ENCODE data around the gene MMP24. TPM values are rescaled to one million over a fixed set of nuclear protein-coding genes. Genes with fewer than 3 reads are reported as not detected.
A peak's percentile ranks its signal among the peaks of the same experiment; 100 is the strongest.

The MMP24 gene
- total RNA-seq (not detected), total RNA-seq (0 to 1.3 (median 0.14) reads per million in 172 experiments)
- polyA plus RNA-seq (2013, experiment 1 of 2), result 0.38 TPM
- 0.71 TPM for polyA plus RNA-seq (2013, experiment 2 of 2)

DNA sequence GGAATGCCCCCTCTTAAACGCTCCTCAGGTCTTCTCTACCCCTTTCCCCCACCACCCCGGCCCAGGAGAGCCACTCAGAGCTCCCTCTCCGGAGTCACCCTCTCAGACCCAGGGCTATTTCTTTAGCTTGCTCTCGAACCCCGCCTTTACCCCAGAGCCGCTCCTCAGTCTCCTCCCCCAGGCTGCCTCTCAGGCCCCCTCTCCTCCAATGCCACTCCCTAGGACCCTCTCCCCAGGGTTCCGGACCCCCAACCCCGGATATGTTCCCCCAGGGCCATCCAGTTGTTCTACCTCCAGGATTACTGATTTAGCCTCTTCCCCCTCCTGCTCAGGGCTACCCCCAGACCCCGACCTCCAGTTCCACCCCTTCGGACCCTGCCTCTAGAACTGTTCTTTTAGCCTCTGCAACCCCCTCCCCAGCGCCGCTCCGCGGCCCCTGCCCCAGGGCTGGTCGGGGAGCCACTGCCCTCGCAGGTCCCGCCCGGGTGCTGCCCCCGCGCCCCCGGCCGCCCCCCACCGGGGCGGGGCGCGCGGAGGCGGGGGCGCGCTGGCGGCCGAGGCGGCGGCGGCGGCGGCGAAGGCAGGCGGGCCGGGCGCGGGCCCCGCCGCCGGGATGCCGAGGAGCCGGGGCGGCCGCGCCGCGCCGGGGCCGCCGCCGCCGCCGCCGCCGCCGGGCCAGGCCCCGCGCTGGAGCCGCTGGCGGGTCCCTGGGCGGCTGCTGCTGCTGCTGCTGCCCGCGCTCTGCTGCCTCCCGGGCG lies at the start of gene MMP24:
Gene MMP24 (plus strand): TSS at position 565 of the 758 bp plus-strand sequence. CDS start 49 bp downstream, at position 614.
- H3K27ac ChIP-seq (ENCODE audit: low read depth in 1 of 2, low read length in 2 of 2), result no peak within 1 kb of the TSS
- H3K36me3 Mint-ChIP-seq (ENCODE audit: low read depth), result peaks cover 14% of the 10 kb centered on the region
- peaks cover 10% of the 10 kb centered on the region for H3K4me1 ChIP-seq (ENCODE audit: insufficient read depth, low read length)
- no peaks in the 10 kb centered on the region for H3K9me3 Mint-ChIP-seq
- H3K4me3 ChIP-seq (ENCODE audit: low read length), result no peak within 1 kb of the TSS
- ChIA-PET CTCF (interaction anchor here (1.3 kb wide), 1 partner anchor 130 kb away, joined by 6 read pairs; no protein-coding TSS in a partner anchor), POLR2A (no interaction called here)
- H3K27ac Mint-ChIP-seq, result no peak within 1 kb of the TSS
- intact Hi-C loops (cut with DNase I, micrococcal nuclease), result no loop called here
- no peaks in the 10 kb centered on the region for H3K9me3 ChIP-seq (ENCODE audit: control insufficient read depth in 1 of 2, insufficient read depth in 1 of 2, low read length in 2 of 2)
- no peak for ATAC-seq (ENCODE audit: poor library complexity)
- peaks cover 50% of the 10 kb centered on the region for H3K27me3 Mint-ChIP-seq
- TF ChIP-seq, protein P1, sequence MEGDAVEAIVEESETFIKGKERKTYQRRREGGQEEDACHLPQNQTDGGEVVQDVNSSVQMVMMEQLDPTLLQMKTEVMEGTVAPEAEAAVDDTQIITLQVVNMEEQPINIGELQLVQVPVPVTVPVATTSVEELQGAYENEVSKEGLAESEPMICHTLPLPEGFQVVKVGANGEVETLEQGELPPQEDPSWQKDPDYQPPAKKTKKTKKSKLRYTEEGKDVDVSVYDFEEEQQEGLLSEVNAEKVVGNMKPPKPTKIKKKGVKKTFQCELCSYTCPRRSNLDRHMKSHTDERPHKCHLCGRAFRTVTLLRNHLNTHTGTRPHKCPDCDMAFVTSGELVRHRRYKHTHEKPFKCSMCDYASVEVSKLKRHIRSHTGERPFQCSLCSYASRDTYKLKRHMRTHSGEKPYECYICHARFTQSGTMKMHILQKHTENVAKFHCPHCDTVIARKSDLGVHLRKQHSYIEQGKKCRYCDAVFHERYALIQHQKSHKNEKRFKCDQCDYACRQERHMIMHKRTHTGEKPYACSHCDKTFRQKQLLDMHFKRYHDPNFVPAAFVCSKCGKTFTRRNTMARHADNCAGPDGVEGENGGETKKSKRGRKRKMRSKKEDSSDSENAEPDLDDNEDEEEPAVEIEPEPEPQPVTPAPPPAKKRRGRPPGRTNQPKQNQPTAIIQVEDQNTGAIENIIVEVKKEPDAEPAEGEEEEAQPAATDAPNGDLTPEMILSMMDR (IDR thresholded peaks at IDR 0.05), result no peak
- no peak for DNase-seq
- H3K36me3 ChIP-seq (ENCODE audit: insufficient read depth, low read length), result no peaks in the 10 kb centered on the region
- peak within 1 kb of the TSS; percentile 74 for H3K4me3 Mint-ChIP-seq
- H3K4me1 Mint-ChIP-seq (ENCODE audit: low read depth), result peaks cover 6% of the 10 kb centered on the region
- peaks cover 16 to 23% of the 10 kb centered on the region in 2 experiments for H3K27me3 ChIP-seq (ENCODE audit: control insufficient read depth in 1 of 2, insufficient read depth in 2 of 2, low read length in 2 of 2)

DNA sequence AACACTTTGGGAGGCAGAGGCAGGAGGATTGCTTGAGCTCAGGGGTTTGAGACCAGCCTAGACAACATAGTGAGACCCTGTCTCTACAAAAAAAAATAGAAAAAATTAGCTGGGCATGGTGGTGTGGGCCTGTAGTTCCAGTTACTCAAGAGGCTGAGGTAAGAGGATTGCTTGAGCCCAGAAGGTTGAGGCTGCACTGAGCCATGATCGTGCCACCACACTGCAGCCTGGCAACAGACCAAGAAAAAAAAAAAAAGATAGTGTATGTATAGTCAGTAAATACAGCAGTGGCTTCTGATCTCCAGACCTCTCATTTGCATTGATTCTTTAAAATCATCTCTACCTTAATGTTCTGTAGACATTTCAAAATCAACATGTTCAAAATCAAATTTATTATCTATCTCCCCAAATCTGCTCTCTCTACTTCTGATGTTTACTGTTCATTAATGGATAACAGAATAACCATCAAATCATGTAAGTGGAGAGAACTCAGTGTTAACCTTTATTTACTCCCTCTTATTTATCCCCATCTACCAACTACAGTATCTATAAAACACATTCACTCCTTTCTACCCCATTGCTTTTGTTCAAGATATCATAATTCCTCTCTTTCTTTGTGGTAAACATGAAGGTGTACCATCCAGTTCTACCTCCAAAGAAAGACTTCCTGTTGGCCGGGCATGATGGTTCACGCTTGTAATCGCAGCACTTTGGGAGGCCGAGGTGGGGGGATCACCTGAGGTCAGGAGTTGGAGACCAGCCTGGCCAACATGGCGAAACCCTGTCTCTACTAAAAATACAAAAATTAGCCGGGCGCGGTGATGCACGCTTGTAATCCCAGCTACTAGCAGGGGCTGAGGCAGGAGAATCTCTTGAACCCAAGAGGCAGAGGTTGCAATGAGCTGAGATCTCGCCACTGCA lies 46.9 kb upstream of the MMP24 start:
- H3K4me1 Mint-ChIP-seq (ENCODE audit: low read depth), result no peaks in the 10 kb centered on the region
- no peak overlapping the region for H3K27ac Mint-ChIP-seq
- Histone ChIP-seq H3K9me3 (ENCODE audit: control insufficient read depth in 1 of 2, insufficient read depth in 1 of 2, low read length in 2 of 2) (no peaks in the 10 kb centered on the region), H3K27ac (ENCODE audit: low read depth in 1 of 2, low read length in 2 of 2) (no peak overlapping the region), H3K27me3 (ENCODE audit: control insufficient read depth in 1 of 2, insufficient read depth in 2 of 2, low read length in 2 of 2) (no peaks in the 10 kb centered on the region), H3K4me1 (ENCODE audit: insufficient read depth, low read length) (no peaks in the 10 kb centered on the region), H3K36me3 (ENCODE audit: insufficient read depth, low read length) (no peaks in the 10 kb centered on the region), H3K4me3 (ENCODE audit: low read length) (no peak overlapping the region)
- ChIA-PET POLR2A (no interaction called here), CTCF (no interaction called here)
- TF ChIP-seq, protein P1 (IDR thresholded peaks at IDR 0.05), result no peak
- H3K9me3 Mint-ChIP-seq, result no peaks in the 10 kb centered on the region
- intact Hi-C loops (cut with DNase I, micrococcal nuclease), result no loop called here
- DNase-seq (no peak), ATAC-seq (ENCODE audit: poor library complexity) (no peak)
- H3K36me3 Mint-ChIP-seq (ENCODE audit: low read depth), result peaks cover 15% of the 10 kb centered on the region
- no peak overlapping the region for H3K4me3 Mint-ChIP-seq
- no peaks in the 10 kb centered on the region for H3K27me3 Mint-ChIP-seq

GRCh38 chr20:35180266-35180665 lies 46.2 kb upstream of the MMP24 start:
- DNase-seq, result no peak
- no peak overlapping the region for H3K27ac ChIP-seq (ENCODE audit: low read depth in 1 of 2, low read length in 2 of 2)
- CTCF ChIA-PET, result no interaction called here
- TF ChIP-seq, protein P1 (IDR thresholded peaks at IDR 0.05), result no peak
- Mint-ChIP-seq H3K4me3 (no peak overlapping the region), H3K9me3 (no peaks in the 10 kb centered on the region), H3K27me3 (no peaks in the 10 kb centered on the region), H3K27ac (no peak overlapping the region), H3K4me1 (ENCODE audit: low read depth) (no peaks in the 10 kb centered on the region), H3K36me3 (ENCODE audit: low read depth) (peaks cover 15% of the 10 kb centered on the region)
- H3K9me3 ChIP-seq (ENCODE audit: control insufficient read depth in 1 of 2, insufficient read depth in 1 of 2, low read length in 2 of 2), result no peaks in the 10 kb centered on the region
- H3K4me1 ChIP-seq (ENCODE audit: insufficient read depth, low read length), result no peaks in the 10 kb centered on the region
- POLR2A ChIA-PET, result no interaction called here
- H3K36me3 ChIP-seq (ENCODE audit: insufficient read depth, low read length), result no peaks in the 10 kb centered on the region
- H3K27me3 ChIP-seq (ENCODE audit: control insufficient read depth in 1 of 2, insufficient read depth in 2 of 2, low read length in 2 of 2), result no peaks in the 10 kb centered on the region
- no peak overlapping the region for H3K4me3 ChIP-seq (ENCODE audit: low read length)
- intact Hi-C loops (cut with DNase I, micrococcal nuclease), result no loop called here
- no peak for ATAC-seq (ENCODE audit: poor library complexity)

All from CD4-positive, alpha-beta T cell (primary cell).